NCI-H146 treated with DMSO at 0.1 percent for 48 hours (cell line): ENCODE results near the gene LRRC15.
A peak's percentile ranks its signal among the peaks of the same experiment; 100 is the strongest.

Source experiments
- DNase-seq: peaks from one replicate; lab custom pipeline; 2025; ENCODE audit not compliant: unreplicated experiment; lab: John Stamatoyannopoulos, UW

The LRRC15 gene

GRCh38 chr3:194320744-194321243, 48.7 kb downstream of the LRRC15 start:
- DNase-seq: no peak

- DNase-seq: no peak
These were observed 49.4 kb downstream of the LRRC15 start for GRCh38 chr3:194320100-194320499.

- DNase-seq: no peak
These were observed 50.9 kb downstream of the LRRC15 start for GRCh38 chr3:194318511-194319161.

- DNase-seq: no peak
These were observed 52.6 kb downstream of the LRRC15 start for GRCh38 chr3:194316918-194317317.

GRCh38 chr3:194315965-194316361, 53.6 kb downstream of the LRRC15 start:
- peak; percentile 57 for DNase-seq

- DNase-seq: peak; percentile 92
These were observed 54.2 kb downstream of the LRRC15 start for GRCh38 chr3:194315088-194315964.

GRCh38 chr3:194314388-194315068, 55.0 kb downstream of the LRRC15 start:
- no peak for DNase-seq

GRCh38 chr3:194313560-194314387, 55.8 kb downstream of the LRRC15 start:
- DNase-seq: no peak

GRCh38 chr3:194312743-194313281, 56.7 kb downstream of the LRRC15 start:
- DNase-seq: peak; percentile 16

GRCh38 chr3:194312186-194312742, 57.3 kb downstream of the LRRC15 start:
- no peak for DNase-seq

GRCh38 chr3:194311000-194311399, 58.5 kb downstream of the LRRC15 start:
- DNase-seq: no peak

- no peak for DNase-seq
These were observed 59.3 kb downstream of the LRRC15 start for GRCh38 chr3:194310060-194310835.

GRCh38 chr3:194308601-194309449, 60.7 kb downstream of the LRRC15 start:
- DNase-seq: no peak

GRCh38 chr3:194307849-194308248, 61.7 kb downstream of the LRRC15 start:
- DNase-seq: no peak

GRCh38 chr3:194306771-194307640, 62.5 kb downstream of the LRRC15 start:
- no peak for DNase-seq

GRCh38 chr3:194306109-194306686, 63.3 kb downstream of the LRRC15 start:
- peak; percentile 66 for DNase-seq
